H9 (cell line): ENCODE results near the gene ICAM4. TPM values are rescaled to one million over a fixed set of nuclear protein-coding genes. Genes with fewer than 3 reads are reported as not detected.
A peak's percentile ranks its signal among the peaks of the same experiment; 100 is the strongest.

Experiments used
- DNase-seq: peaks from one replicate; pipeline ENCODE4 v3.0.0-alpha.2; 2017
- H2AFZ ChIP-seq: one replicate; pipeline ENCODE4 v1.6.1; 2013; ENCODE audit warnings: mild to moderate bottlenecking, low read length, control low read depth, moderate library complexity
- H2AK5ac ChIP-seq: 2 replicates; pipeline ENCODE4 v1.6.1; 2013; ENCODE audit warnings: low read length, control low read depth, mixed read lengths; ENCODE audit not compliant: insufficient read length
- H2BK120ac ChIP-seq: one replicate; pipeline ENCODE4 v1.6.1; 2013; ENCODE audit warnings: low read depth, mild to moderate bottlenecking, low read length, control low read depth, inconsistent platforms; ENCODE audit not compliant: poor library complexity, severe bottlenecking
- H2BK12ac ChIP-seq: 2 replicates; pipeline ENCODE4 v1.6.1; 2013; ENCODE audit warnings: low read length, control low read depth, mixed read lengths, low read depth; ENCODE audit not compliant: insufficient read length
- H2BK15ac ChIP-seq: 2 replicates; pipeline ENCODE4 v1.6.1; 2013; ENCODE audit warnings: low read depth, low read length, control low read depth
- H2BK20ac ChIP-seq: one replicate; pipeline ENCODE4 v1.6.1; 2013; ENCODE audit warnings: low read depth, mild to moderate bottlenecking, low read length, control low read depth, inconsistent platforms; ENCODE audit not compliant: poor library complexity, severe bottlenecking
- H2BK5ac ChIP-seq: 2 replicates; pipeline ENCODE4 v1.6.1; 2013; ENCODE audit warnings: low read length, control low read depth, mixed read lengths; ENCODE audit not compliant: insufficient read length
- H3K14ac ChIP-seq: 2 replicates; pipeline ENCODE4 v1.6.1; 2013; ENCODE audit warnings: low read length, control low read depth; ENCODE audit not compliant: insufficient read depth
- H3K18ac ChIP-seq: 2 replicates; pipeline ENCODE4 v1.6.1; 2013; ENCODE audit warnings: low read depth, mild to moderate bottlenecking, mixed read lengths, low read length, control low read depth; ENCODE audit not compliant: insufficient read length
- H3K23ac ChIP-seq: 2 replicates; pipeline ENCODE4 v1.6.1; 2013; ENCODE audit warnings: low read length, control low read depth, mixed read lengths, low read depth; ENCODE audit not compliant: insufficient read length
- H3K23me2 ChIP-seq: 2 replicates; pipeline ENCODE4 v1.6.1; 2013; ENCODE audit warnings: low read depth, mild to moderate bottlenecking, mixed read lengths, low read length, control low read depth; ENCODE audit not compliant: insufficient read length, poor library complexity, severe bottlenecking
- H3K27ac ChIP-seq: 2 replicates; pipeline ENCODE4 v1.5.1; 2013; ENCODE audit warnings: low read length, control low read depth, mixed read lengths, low read depth; ENCODE audit not compliant: insufficient read length
- H3K27me3 ChIP-seq: 2 replicates; pipeline ENCODE4 v1.6.1; 2013; ENCODE audit warnings: low read length, control low read depth, inconsistent platforms; ENCODE audit not compliant: insufficient read depth
- H3K4ac ChIP-seq: 2 replicates; pipeline ENCODE4 v1.6.1; 2013; ENCODE audit warnings: low read depth, mild to moderate bottlenecking, control low read depth, inconsistent platforms, low read length, moderate library complexity
- H3K4me1 ChIP-seq: 2 replicates; pipeline ENCODE4 v1.6.1; 2013; ENCODE audit warnings: low read length, control low read depth, inconsistent platforms; ENCODE audit not compliant: insufficient read depth
- H3K4me2 ChIP-seq: 2 replicates; pipeline ENCODE4 v1.6.1; 2013; ENCODE audit warnings: low read length, control low read depth, mixed read lengths; ENCODE audit not compliant: insufficient read length, insufficient read depth
- H3K56ac ChIP-seq: 2 replicates; pipeline ENCODE4 v1.6.1; 2013; ENCODE audit warnings: low read depth, mild to moderate bottlenecking, mixed read lengths, low read length, control low read depth; ENCODE audit not compliant: insufficient read length
- H3K79me1 ChIP-seq: 2 replicates; pipeline ENCODE4 v1.6.1; 2013; ENCODE audit warnings: low read depth, mild to moderate bottlenecking, moderate library complexity, low read length, control low read depth, inconsistent platforms; ENCODE audit not compliant: insufficient read depth, poor library complexity, severe bottlenecking
- H3K79me2 ChIP-seq: 2 replicates; pipeline ENCODE4 v1.6.1; 2013; ENCODE audit warnings: low read length, control low read depth, inconsistent platforms; ENCODE audit not compliant: insufficient read depth
- H3K9ac ChIP-seq: 2 replicates; pipeline ENCODE4 v1.6.1; 2013; ENCODE audit warnings: low read length, control low read depth, mixed read lengths; ENCODE audit not compliant: insufficient read length; ENCODE audit errors: extremely low read depth
- H3K9me3 ChIP-seq: one replicate; pipeline ENCODE4 v1.6.1; 2013; ENCODE audit warnings: low read depth, low read length, inconsistent platforms; ENCODE audit not compliant: control insufficient read depth
- H3T11ph ChIP-seq: one replicate; pipeline ENCODE4 v1.6.1; 2013; ENCODE audit warnings: mild to moderate bottlenecking, low read length, control low read depth, inconsistent platforms
- H4K20me1 ChIP-seq: one replicate; pipeline ENCODE4 v1.6.1; 2013; ENCODE audit not compliant: control insufficient read depth, insufficient read length, insufficient read depth
- H4K5ac ChIP-seq: 2 replicates; pipeline ENCODE4 v1.6.1; 2013; ENCODE audit warnings: low read depth, mild to moderate bottlenecking, mixed read lengths, low read length, control low read depth; ENCODE audit not compliant: insufficient read length
- H4K8ac ChIP-seq: replicated peaks from 2 replicates; pipeline ENCODE4 v1.6.1; 2013; ENCODE audit warnings: low read length, control low read depth, mixed read lengths, low read depth; ENCODE audit not compliant: insufficient read length
- H4K91ac ChIP-seq: 2 replicates; pipeline ENCODE4 v1.6.1; 2013; ENCODE audit warnings: low read depth, mild to moderate bottlenecking, moderate library complexity, mixed read lengths, low read length, control low read depth; ENCODE audit not compliant: insufficient read length
- H3K27ac Mint-ChIP-seq, 3 experiments: 2 replicates in 2 of 3; 3 replicates in 1 of 3; pipeline ENCODE4 v1.8.0; 2020 to 2021; ENCODE audit warnings: mixed read lengths in 3 of 3, mild to moderate bottlenecking in 1 of 3, moderate library complexity in 1 of 3
- H3K27me3 Mint-ChIP-seq: 2 replicates; pipeline ENCODE4 v1.8.0; 2021; ENCODE audit warnings: low read depth, mild to moderate bottlenecking, moderate library complexity, mixed read lengths
- H3K36me3 Mint-ChIP-seq, 3 experiments: 2 replicates in 2 of 3; 3 replicates in 1 of 3; pipeline ENCODE4 v1.8.0; 2020 to 2021; ENCODE audit warnings: low read depth in 3 of 3, mixed read lengths in 3 of 3; ENCODE audit not compliant: insufficient read depth in 1 of 3
- H3K4me1 Mint-ChIP-seq, 2 experiments: 2 replicates each; pipeline ENCODE4 v1.8.0; 2020; ENCODE audit warnings: mixed read lengths in 2 of 2
- H3K4me3 Mint-ChIP-seq, 2 experiments: 2 replicates in 1 of 2; 3 replicates in 1 of 2; pipeline ENCODE4 v1.8.0; 2020 to 2021; ENCODE audit warnings: mild to moderate bottlenecking in 2 of 2, mixed read lengths in 2 of 2, moderate library complexity in 1 of 2
- H3K9me3 Mint-ChIP-seq, 2 experiments: 2 replicates in 1 of 2; 3 replicates in 1 of 2; pipeline ENCODE4 v1.8.0; 2020; ENCODE audit warnings: mild to moderate bottlenecking in 2 of 2, mixed read lengths in 2 of 2, moderate library complexity in 1 of 2
- CTCF ChIP-seq: fragments of 200-600 bp; sonication (generic); conservative IDR thresholded peaks from 3 replicates; pipeline ENCODE4 v1.8.0; 2021; ENCODE audit warnings: antibody characterized with exemption, mild to moderate bottlenecking
- WGBS: extraction: QIAGEN DNeasy Blood & Tissue Kit; methylation state at CpG from one replicate; pipeline ENCODE4 v1.1.7; 2013; ENCODE audit warnings: missing lambda C conversion rate, low lambda C conversion rate, mixed read lengths; ENCODE audit not compliant: insufficient read length; ENCODE audit errors: extremely low coverage; 5-methylcytosine and 5-hydroxymethylcytosine counted together
- total RNA-seq: library from RNA; stranded (reverse); gene quantifications from 2 replicates; pipeline ENCODE4 v1.2.1, GENCODE V29; 2021

Gene ICAM4
- total RNA-seq, 1 experiment from 2014 or later: 1.1 TPM

- peak overlapping the region; percentile 99 for H3K4me2 ChIP-seq
- no peak overlapping the region for H3T11ph ChIP-seq
- H3K27ac ChIP-seq: no peak overlapping the region
- H3K4me1 ChIP-seq: no peaks in the 10 kb centered on the region
- no peak overlapping the region for H4K5ac ChIP-seq
- H3K9ac ChIP-seq: peak overlapping the region; percentile 63
- H4K8ac ChIP-seq: no peak overlapping the region
- H3K79me1 ChIP-seq: peaks cover 2% of the 10 kb centered on the region
- H3K18ac ChIP-seq: peak overlapping the region; percentile 69
- no peak overlapping the region for H3K23ac ChIP-seq
- H2BK20ac ChIP-seq: no peak overlapping the region
- H2BK15ac ChIP-seq: no peak overlapping the region
- Mint-ChIP-seq H3K27me3 (no peaks in the 10 kb centered on the region), H3K36me3 (peaks cover 26 to 39% (median 38%) of the 10 kb centered on the region in 3 experiments; a peak in 6 of 7 replicates), H3K9me3 (no peaks in the 10 kb centered on the region), H3K4me1 (peaks cover 5 to 7% of the 10 kb centered on the region in 2 experiments), H3K4me3 (peak overlapping the region; percentile 97), H3K27ac (peak overlapping the region in 1 of 3 experiments; percentile 99; a peak in 1 of 7 replicates)
- H4K91ac ChIP-seq: no peak overlapping the region
- no peaks in the 10 kb centered on the region for H3K27me3 ChIP-seq
- no peaks in the 10 kb centered on the region for H3K79me2 ChIP-seq
- H2AFZ ChIP-seq: no peak overlapping the region
- H3K14ac ChIP-seq: peak overlapping the region; percentile 69; the same call in 1 of the 2 replicates
- no peak for DNase-seq
- no peak overlapping the region for H3K4ac ChIP-seq
- no peak for TF ChIP-seq CTCF
- H2BK12ac ChIP-seq: no peak overlapping the region
- H3K23me2 ChIP-seq: peaks cover 4% of the 10 kb centered on the region
- peaks cover 4% of the 10 kb centered on the region for H4K20me1 ChIP-seq
- no peak overlapping the region for H3K56ac ChIP-seq
- H3K9me3 ChIP-seq: no peaks in the 10 kb centered on the region
- H2AK5ac ChIP-seq: no peak overlapping the region
- no CpG with 5 or more reads among the region's 8 CpGs for WGBS
- no peak overlapping the region for H2BK5ac ChIP-seq
- H2BK120ac ChIP-seq: no peak overlapping the region
These were observed 34.0 kb upstream of the ICAM4 start for GRCh38 chr19:10252707-10253106.
